Measurements from ENCODE around the gene PAX6.
"Not testable (repeated sequence)": the region's sequence is repeated elsewhere in the genome, so short reads cannot be mapped to it uniquely, and the experiment has no call there.

The PAX6 gene

GRCh38 chr11:31757260-31757835 is 53.8 kb downstream of the PAX6 start:
- Histone ChIP-seq H3K27ac (no peak overlapping the region), H3K36me3 (ENCODE audit: insufficient read depth) (no peaks in the 10 kb centered on the region), H3K4me3 (IDR thresholded peaks at IDR 0.05; ENCODE audit: insufficient read depth, low read depth, low read length) (no peak overlapping the region), H4K20me1 (ENCODE audit: insufficient read depth) (no peaks in the 10 kb centered on the region), H3K79me2 (ENCODE audit: insufficient read depth, low read depth) (no peaks in the 10 kb centered on the region), H3K9ac (no peak overlapping the region), H3K27me3 (ENCODE audit: insufficient read depth, low read depth) (no peaks in the 10 kb centered on the region), H3K4me1 (ENCODE audit: low read depth, poor library complexity, severe bottlenecking) (no peaks in the 10 kb centered on the region), H3K4me2 (no peak overlapping the region), H2AFZ (ENCODE audit: low read depth) (no peak overlapping the region)
- TF ChIP-seq CTCF (conservative IDR thresholded peaks at IDR 0.05; ENCODE audit: low read depth, low read length) = no peak

GRCh38 chr11:31747581-31747980 is 63.5 kb downstream of the PAX6 start:
- no peak overlapping the region for H3K27ac ChIP-seq
- H3K4me2 ChIP-seq = no peak overlapping the region
- H3K9ac ChIP-seq = no peak overlapping the region
- H3K36me3 ChIP-seq (ENCODE audit: insufficient read depth) = no peaks in the 10 kb centered on the region
- no peaks in the 10 kb centered on the region for H3K27me3 ChIP-seq (ENCODE audit: insufficient read depth, low read depth)
- no peak for TF ChIP-seq CTCF (conservative IDR thresholded peaks at IDR 0.05; ENCODE audit: low read depth, low read length)
- no peaks in the 10 kb centered on the region for H3K79me2 ChIP-seq (ENCODE audit: insufficient read depth, low read depth)
- H4K20me1 ChIP-seq (ENCODE audit: insufficient read depth) = no peaks in the 10 kb centered on the region
- no peak overlapping the region for H3K4me3 ChIP-seq (IDR thresholded peaks at IDR 0.05; ENCODE audit: insufficient read depth, low read depth, low read length)
- no peaks in the 10 kb centered on the region for H3K4me1 ChIP-seq (ENCODE audit: low read depth, poor library complexity, severe bottlenecking)
- H2AFZ ChIP-seq (ENCODE audit: low read depth) = no peak overlapping the region

- not testable (repeated sequence) for H3K27ac ChIP-seq; H3K4me3 ChIP-seq (IDR thresholded peaks at IDR 0.05; ENCODE audit: insufficient read depth, low read depth, low read length); H3K27me3 ChIP-seq (ENCODE audit: insufficient read depth, low read depth); H3K4me2 ChIP-seq; H3K36me3 ChIP-seq (ENCODE audit: insufficient read depth); H2AFZ ChIP-seq (ENCODE audit: low read depth); H3K79me2 ChIP-seq (ENCODE audit: insufficient read depth, low read depth); H3K9ac ChIP-seq; H3K4me1 ChIP-seq (ENCODE audit: low read depth, poor library complexity, severe bottlenecking); H4K20me1 ChIP-seq (ENCODE audit: insufficient read depth)
Measured at GRCh38 chr11:31740731-31741368, 70.3 kb downstream of the PAX6 start.

GRCh38 chr11:31740131-31740530 is 71.0 kb downstream of the PAX6 start:
- H3K36me3 ChIP-seq (ENCODE audit: insufficient read depth) = no peaks in the 10 kb centered on the region
- no peaks in the 10 kb centered on the region for H3K4me1 ChIP-seq (ENCODE audit: low read depth, poor library complexity, severe bottlenecking)
- H3K79me2 ChIP-seq (ENCODE audit: insufficient read depth, low read depth) = no peaks in the 10 kb centered on the region
- no peak overlapping the region for H3K27ac ChIP-seq
- H3K9ac ChIP-seq = no peak overlapping the region
- no peak for TF ChIP-seq CTCF (conservative IDR thresholded peaks at IDR 0.05; ENCODE audit: low read depth, low read length)
- no peak overlapping the region for H2AFZ ChIP-seq (ENCODE audit: low read depth)
- H3K27me3 ChIP-seq (ENCODE audit: insufficient read depth, low read depth) = no peaks in the 10 kb centered on the region
- H3K4me3 ChIP-seq (IDR thresholded peaks at IDR 0.05; ENCODE audit: insufficient read depth, low read depth, low read length) = no peak overlapping the region
- no peaks in the 10 kb centered on the region for H4K20me1 ChIP-seq (ENCODE audit: insufficient read depth)
- no peak overlapping the region for H3K4me2 ChIP-seq

Data from KMS-11 (cell line).